ENCODE measurements around the gene TGFA. TPM values are rescaled to one million over a fixed set of nuclear protein-coding genes. Genes with fewer than 3 reads are reported as not detected.

The TGFA gene
- total RNA-seq, 1 donor from 2014 or later, result 1.1 TPM

DNA sequence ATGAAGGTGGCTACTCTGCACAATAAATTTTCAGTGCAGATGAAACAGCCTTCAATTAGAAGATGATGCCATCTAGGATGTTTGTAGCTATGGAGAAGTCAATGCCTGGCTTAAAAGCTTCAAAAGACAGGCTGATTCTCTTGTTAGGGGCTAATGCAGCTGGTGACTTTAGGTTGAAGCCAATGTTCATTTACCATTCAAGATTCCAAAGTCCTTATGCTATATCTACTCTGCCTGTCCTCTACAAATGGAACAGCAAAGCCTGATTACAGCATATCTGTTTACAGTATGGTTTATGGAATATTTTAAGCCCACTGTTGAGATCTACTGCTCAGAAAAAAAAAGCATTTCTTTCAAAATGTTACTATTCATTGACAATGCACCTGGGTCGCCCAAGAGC lies 15.8 kb downstream of the TGFA start:
- TF ChIP-seq, protein P1, sequence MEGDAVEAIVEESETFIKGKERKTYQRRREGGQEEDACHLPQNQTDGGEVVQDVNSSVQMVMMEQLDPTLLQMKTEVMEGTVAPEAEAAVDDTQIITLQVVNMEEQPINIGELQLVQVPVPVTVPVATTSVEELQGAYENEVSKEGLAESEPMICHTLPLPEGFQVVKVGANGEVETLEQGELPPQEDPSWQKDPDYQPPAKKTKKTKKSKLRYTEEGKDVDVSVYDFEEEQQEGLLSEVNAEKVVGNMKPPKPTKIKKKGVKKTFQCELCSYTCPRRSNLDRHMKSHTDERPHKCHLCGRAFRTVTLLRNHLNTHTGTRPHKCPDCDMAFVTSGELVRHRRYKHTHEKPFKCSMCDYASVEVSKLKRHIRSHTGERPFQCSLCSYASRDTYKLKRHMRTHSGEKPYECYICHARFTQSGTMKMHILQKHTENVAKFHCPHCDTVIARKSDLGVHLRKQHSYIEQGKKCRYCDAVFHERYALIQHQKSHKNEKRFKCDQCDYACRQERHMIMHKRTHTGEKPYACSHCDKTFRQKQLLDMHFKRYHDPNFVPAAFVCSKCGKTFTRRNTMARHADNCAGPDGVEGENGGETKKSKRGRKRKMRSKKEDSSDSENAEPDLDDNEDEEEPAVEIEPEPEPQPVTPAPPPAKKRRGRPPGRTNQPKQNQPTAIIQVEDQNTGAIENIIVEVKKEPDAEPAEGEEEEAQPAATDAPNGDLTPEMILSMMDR (IDR thresholded peaks at IDR 0.05; ENCODE audit: borderline replicate concordance), result no peak
- Histone ChIP-seq H3K27ac (replicated peaks) (no peak overlapping the region), H3K4me3 (no peak overlapping the region), H3K36me3 (no peaks in the 10 kb centered on the region), H3K4me1 (peaks cover 6% of the 10 kb centered on the region), H3K9me3 (replicated peaks) (peaks cover 16% of the 10 kb centered on the region), H3K27me3 (ENCODE audit: low read depth) (peaks cover 18% of the 10 kb centered on the region)
- intact Hi-C loops (cut with micrococcal nuclease), result no loop called here
- no peak for DNase-seq

DNA sequence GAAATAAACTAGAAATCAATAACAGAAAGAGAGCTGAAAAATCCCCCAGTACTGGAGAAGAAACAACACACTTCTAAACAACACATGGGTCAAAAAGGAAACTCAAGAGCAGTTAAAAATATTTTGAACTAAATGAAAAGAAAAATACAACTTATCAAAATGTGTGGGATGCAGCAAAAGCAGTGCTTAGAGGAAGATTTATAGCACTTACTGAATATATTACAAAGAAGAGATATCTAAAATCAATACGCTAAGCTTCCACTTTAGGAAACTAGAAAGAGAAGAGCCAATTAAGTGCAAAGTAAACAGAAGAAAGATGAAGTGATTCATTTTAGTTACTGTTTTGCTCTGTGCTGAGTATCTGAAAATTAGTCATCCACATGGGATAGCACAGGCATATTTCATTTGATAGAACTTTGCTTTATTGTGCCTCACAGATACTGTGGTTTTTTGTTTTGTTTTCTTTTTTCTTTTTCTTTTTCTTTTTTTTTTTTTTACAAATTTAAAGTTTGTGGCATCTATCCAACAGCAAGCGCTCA lies 17.0 kb downstream of the TGFA start:
- peaks cover 11% of the 10 kb centered on the region for H3K27me3 ChIP-seq (ENCODE audit: low read depth)
- H3K4me1 ChIP-seq, result peaks cover 6% of the 10 kb centered on the region
- DNase-seq, result no peak
- H3K9me3 ChIP-seq (replicated peaks), result peaks cover 16% of the 10 kb centered on the region
- H3K36me3 ChIP-seq, result no peaks in the 10 kb centered on the region
- H3K27ac ChIP-seq (replicated peaks), result no peak overlapping the region
- H3K4me3 ChIP-seq, result no peak overlapping the region
- TF ChIP-seq, protein P1 (IDR thresholded peaks at IDR 0.05; ENCODE audit: borderline replicate concordance), result no peak
- intact Hi-C loops (cut with micrococcal nuclease), result no loop called here

- Histone ChIP-seq H3K27me3 (ENCODE audit: low read depth) (peaks cover 8% of the 10 kb centered on the region), H3K9me3 (replicated peaks) (peaks cover 19% of the 10 kb centered on the region), H3K4me3 (no peak overlapping the region), H3K27ac (replicated peaks) (no peak overlapping the region), H3K36me3 (no peaks in the 10 kb centered on the region), H3K4me1 (peaks cover 6% of the 10 kb centered on the region)
- TF ChIP-seq, protein P1 (IDR thresholded peaks at IDR 0.05; ENCODE audit: borderline replicate concordance), result no peak
- intact Hi-C loops (cut with micrococcal nuclease), result no loop called here
- DNase-seq, result no peak
Observed at GRCh38 chr2:70535573-70535972, 18.1 kb downstream of the TGFA start.

GRCh38 chr2:70534183-70534836 lies 19.3 kb downstream of the TGFA start:
- intact Hi-C loops (cut with micrococcal nuclease), result no loop called here
- no peak for DNase-seq
- Histone ChIP-seq H3K27me3 (ENCODE audit: low read depth) (peaks cover 8% of the 10 kb centered on the region), H3K9me3 (replicated peaks) (peaks cover 19% of the 10 kb centered on the region), H3K27ac (replicated peaks) (no peak overlapping the region), H3K36me3 (no peaks in the 10 kb centered on the region), H3K4me3 (no peak overlapping the region), H3K4me1 (peaks cover 6% of the 10 kb centered on the region)
- TF ChIP-seq, protein P1 (IDR thresholded peaks at IDR 0.05; ENCODE audit: borderline replicate concordance), result no peak

DNA sequence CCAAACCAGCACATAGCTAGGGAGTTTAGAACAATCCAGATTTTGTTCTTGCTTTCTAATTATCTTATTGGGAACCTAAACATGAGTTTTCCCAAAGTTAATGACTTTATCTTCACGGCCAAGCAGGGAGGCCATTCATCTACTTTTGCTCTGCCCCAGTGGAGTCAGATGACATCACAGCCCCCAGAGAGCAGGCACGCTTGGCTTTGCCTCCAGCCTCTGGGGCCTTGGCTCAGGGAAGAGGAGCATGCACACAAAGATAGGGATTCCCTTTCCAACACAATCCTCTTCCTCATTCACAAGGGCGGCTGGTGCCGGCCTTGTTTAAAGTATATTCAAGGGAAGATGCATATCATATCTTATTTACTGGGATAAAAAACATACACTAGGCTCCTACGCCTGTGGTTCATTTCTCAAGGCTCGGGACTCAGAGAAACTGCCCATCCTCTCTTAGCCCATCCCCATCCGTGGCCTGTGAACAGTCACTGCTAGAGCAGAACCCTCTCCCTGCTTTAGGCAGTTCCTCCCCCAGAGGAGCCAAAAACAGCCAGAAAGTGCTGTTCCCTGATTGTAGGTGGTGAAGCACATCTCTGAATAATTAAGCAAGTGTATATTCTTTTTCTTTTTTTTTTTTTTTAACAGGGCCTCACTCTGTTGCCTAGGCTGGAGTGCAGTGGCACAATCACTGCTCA lies 21.2 kb downstream of the TGFA start:
- no peaks in the 10 kb centered on the region for H3K36me3 ChIP-seq
- TF ChIP-seq, protein P1 (IDR thresholded peaks at IDR 0.05; ENCODE audit: borderline replicate concordance), result no peak
- intact Hi-C loops (cut with micrococcal nuclease), result no loop called here
- no peak overlapping the region for H3K4me3 ChIP-seq
- H3K27ac ChIP-seq (replicated peaks), result no peak overlapping the region
- H3K4me1 ChIP-seq, result peaks cover 6% of the 10 kb centered on the region
- no peak for DNase-seq
- H3K27me3 ChIP-seq (ENCODE audit: low read depth), result peaks cover 8% of the 10 kb centered on the region
- peaks cover 11% of the 10 kb centered on the region for H3K9me3 ChIP-seq (replicated peaks)
